LoVo (cell line): ENCODE data around the gene TDO2.

Experiments
- DNase-seq: peaks from one replicate; pipeline ENCODE4 v3.0.0-alpha.2; 2016; ENCODE audit warnings: low spot score

TDO2 gene

GRCh38 chr4:155954118-155954685 lies 50.7 kb downstream of the TDO2 start:
- no peak for DNase-seq

GRCh38 chr4:155954939-155955338 lies 51.4 kb downstream of the TDO2 start:
- DNase-seq = peak; percentile 40

GRCh38 chr4:155956461-155956860 lies 53.0 kb downstream of the TDO2 start:
- no peak for DNase-seq

- no peak for DNase-seq
Observed at GRCh38 chr4:155959417-155959816, 55.9 kb downstream of the TDO2 start.

- no peak for DNase-seq
Observed at GRCh38 chr4:155960522-155960921, 57.0 kb downstream of the TDO2 start.

GRCh38 chr4:155961575-155961974 lies 58.1 kb downstream of the TDO2 start:
- DNase-seq = no peak

- no peak for DNase-seq
Observed at GRCh38 chr4:155962767-155963166, 59.3 kb downstream of the TDO2 start.

GRCh38 chr4:155964016-155964891 lies 60.8 kb downstream of the TDO2 start:
- DNase-seq = no peak

- no peak for DNase-seq
Observed at GRCh38 chr4:155966171-155966570, 62.7 kb downstream of the TDO2 start.

- no peak for DNase-seq
Observed at GRCh38 chr4:155966731-155967395, 63.4 kb downstream of the TDO2 start.
